GM19438 (cell line): ENCODE measurements around the gene CHPF.

ENCODE experiments used
- ATAC-seq: cut with Tn5 transposase; IDR thresholded peaks from one replicate; pipeline ENCODE4 v1.9.1; 2021; ENCODE audit warnings: low read depth; ENCODE audit not compliant: unreplicated experiment

Gene CHPF

GRCh38 chr2:219515874-219516629 lies 27.6 kb downstream of the CHPF start:
- no peak for ATAC-seq

DNA sequence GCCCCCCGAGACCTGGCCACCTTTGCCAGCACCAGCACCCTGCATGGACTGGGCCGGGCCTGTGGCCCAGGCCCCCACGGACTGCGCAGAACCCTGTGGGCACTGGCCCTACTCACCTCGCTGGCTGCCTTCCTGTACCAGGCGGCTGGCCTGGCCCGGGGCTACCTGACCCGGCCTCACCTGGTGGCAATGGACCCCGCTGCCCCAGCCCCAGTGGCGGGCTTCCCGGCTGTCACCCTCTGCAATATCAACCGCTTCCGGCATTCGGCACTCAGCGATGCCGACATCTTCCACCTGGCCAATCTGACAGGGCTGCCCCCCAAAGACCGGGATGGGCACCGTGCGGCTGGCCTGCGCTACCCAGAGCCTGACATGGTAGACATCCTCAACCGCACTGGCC lies 28.8 kb downstream of the CHPF start:
- ATAC-seq = no peak

GRCh38 chr2:219514196-219514761 lies 29.3 kb downstream of the CHPF start, which contains the start of gene ASIC4:
ASIC4 (plus strand) TSS chr2:219514482; CDS start chr2:219514725, 243 bp downstream.
- no peak for ATAC-seq

- no peak for ATAC-seq
Measured at GRCh38 chr2:219513787-219514186, 29.8 kb downstream of the CHPF start.

- no peak for ATAC-seq
Measured at GRCh38 chr2:219512524-219513216, 30.9 kb downstream of the CHPF start.

GRCh38 chr2:219511547-219512325 lies 31.9 kb downstream of the CHPF start:
- no peak for ATAC-seq

GRCh38 chr2:219510512-219511135 lies 33.0 kb downstream of the CHPF start:
- ATAC-seq = no peak

DNA sequence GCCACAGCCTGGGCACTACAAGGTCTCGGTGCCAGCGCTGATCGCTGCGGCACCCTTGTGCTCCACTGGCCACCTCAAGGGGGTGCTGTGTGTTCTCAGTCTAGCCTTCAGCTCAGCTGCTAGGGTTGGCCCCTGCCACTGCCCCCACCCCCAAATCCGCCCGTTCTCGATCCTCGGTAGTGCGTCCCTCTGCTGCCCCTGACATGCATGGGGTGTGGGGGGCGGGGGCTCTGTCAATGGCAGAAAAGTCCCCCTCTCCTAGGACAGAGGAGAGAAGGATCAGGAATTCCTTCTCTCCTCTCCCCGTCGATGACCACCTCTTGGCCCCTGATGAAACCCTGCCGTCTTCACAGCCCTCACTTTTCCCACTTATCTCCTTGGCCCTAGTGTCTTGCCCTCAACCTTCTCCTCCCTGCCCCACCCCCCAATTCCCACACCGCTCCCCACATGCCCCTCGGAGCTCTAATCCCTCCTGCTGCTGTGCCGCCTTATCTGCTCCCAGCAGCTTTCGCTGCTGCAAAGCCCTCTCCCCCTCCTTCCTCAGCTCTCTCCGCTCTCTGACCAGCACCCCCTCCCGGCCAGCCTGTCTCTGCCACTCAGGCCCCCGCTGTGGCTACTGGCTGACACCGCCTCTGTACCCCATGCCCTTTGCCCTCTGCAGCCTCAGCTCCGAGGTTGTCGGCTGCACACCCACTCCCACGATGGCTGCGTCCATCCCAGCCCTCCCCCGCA lies 33.7 kb downstream of the CHPF start:
- ATAC-seq = peak; percentile 74

GRCh38 chr2:219508971-219509779 lies 34.4 kb downstream of the CHPF start:
- peak; percentile 21 for ATAC-seq

DNA sequence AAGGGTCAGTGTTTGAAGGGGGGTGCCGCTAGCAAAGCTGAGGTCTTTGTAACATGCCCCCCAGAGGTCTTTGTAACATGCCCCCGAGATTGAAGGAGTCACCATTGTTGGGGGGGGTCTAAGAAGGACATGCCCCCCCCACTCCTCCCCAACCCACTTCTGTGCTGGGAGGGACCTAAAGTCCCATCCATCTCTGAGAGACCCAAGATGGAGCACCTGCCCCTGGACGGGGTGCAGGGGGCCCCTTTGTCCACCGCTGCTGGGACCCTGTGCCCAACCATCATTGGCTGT lies 35.2 kb downstream of the CHPF start:
- ATAC-seq = no peak

GRCh38 chr2:219507581-219508443 lies 35.8 kb downstream of the CHPF start:
- no peak for ATAC-seq

DNA sequence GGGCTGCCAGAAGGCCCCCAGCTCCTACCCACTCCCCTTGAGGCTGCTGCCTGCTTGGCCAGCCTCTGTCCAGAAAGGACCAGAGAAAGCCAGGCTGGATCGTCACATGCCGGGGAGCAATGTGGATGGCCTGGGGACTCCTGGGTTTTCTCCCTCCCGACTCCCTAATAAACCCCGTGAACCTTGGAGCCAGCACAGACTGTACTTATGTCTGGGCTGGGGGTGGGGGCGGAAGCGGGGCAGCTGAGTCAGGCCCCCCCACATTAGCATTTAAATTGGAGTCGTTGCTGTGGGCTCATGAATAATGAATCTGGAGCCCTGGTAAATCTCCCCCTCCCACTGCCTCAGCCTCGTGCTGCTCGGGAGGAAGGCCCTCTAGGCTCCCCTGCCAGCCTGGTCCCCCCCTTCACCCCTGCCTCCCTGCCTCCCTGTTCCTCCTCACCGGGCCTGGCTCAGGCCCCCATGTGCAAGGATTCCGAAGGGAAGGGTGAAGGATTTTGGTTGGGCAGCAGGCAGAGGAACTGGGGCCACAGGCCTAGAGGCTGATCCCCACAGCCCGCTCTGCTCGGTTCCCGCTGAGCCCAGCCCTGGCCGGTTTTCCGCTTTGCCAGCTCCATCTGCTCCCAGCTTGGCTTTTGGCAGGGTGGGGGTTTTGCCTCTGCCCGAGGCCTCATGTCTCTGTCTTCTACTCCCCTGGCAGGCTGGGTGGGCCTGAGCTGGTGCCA lies 36.6 kb downstream of the CHPF start:
- no peak for ATAC-seq

DNA sequence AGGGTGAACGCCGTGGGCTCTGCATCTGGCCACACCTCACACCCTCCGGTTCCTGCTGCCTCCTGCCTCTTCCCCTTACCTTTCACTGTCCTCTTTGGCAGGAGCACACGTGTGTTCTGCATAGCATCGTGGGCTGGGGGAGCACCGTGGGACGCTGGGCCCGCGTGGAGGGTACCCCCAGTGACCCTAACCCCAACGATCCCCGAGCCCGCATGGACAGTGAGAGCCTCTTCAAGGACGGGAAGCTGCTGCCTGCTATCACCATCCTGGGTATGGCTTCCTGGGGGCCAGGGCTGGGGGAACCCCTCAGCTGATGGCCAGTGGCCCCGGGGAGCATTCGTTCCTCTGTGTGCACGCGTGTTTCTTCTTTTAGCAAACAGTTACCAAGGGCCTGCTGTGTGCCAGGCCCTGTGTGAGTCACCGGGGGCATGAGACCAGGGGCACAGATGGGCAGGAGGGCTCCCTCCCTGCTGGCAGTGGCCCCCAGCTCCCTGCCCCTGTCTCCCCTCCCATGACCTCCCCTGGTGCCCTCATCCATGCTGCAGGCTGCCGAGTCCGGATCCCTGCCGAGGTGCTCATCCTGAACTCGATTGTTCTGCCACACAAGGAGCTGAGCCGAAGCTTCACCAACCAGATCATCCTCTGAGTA lies 37.3 kb downstream of the CHPF start:
- ATAC-seq = no peak

GRCh38 chr2:219505585-219505984 lies 38.0 kb downstream of the CHPF start:
- no peak for ATAC-seq

- no peak for ATAC-seq
Measured at GRCh38 chr2:219502618-219503017, 41.0 kb downstream of the CHPF start.

- no peak for ATAC-seq
Measured at GRCh38 chr2:219501849-219502248, 41.8 kb downstream of the CHPF start.

GRCh38 chr2:219500135-219500534 lies 43.5 kb downstream of the CHPF start:
- ATAC-seq = no peak
